Measurements from ENCODE around the gene ADAM10.

DNA sequence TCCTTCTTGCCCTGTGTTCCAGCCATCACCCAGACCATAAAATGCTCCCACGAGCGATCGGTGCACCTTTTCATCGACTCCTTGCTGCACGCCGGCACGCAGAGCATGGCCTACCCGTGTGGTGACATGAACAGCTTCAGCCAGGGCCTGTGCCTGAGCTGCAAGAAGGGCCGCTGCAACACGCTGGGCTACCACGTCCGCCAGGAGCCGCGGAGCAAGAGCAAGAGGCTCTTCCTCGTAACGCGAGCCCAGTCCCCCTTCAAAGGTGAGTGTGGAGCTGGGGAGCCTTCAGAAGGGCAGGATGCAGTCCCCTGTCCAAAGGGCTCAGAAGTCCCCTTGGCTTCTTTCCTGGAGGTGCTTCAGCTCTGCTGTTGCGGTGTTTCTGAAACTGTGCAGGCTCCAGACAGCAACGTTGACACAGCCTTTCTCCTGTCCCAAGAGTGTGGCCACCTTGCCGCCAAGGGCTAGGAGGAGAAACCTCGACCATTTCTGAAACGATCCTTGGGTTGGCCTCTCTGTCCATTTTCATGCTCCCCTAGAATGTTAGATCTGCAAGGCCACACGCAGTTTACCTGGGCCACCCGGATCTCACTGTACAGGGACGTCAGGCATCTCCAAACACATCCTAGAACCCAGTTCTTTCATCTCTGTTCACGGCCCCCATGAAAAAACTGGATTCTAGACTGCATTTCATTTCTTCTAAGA lies 201.0 kb downstream of the ADAM10 start:
- TF ChIP-seq, protein P1, sequence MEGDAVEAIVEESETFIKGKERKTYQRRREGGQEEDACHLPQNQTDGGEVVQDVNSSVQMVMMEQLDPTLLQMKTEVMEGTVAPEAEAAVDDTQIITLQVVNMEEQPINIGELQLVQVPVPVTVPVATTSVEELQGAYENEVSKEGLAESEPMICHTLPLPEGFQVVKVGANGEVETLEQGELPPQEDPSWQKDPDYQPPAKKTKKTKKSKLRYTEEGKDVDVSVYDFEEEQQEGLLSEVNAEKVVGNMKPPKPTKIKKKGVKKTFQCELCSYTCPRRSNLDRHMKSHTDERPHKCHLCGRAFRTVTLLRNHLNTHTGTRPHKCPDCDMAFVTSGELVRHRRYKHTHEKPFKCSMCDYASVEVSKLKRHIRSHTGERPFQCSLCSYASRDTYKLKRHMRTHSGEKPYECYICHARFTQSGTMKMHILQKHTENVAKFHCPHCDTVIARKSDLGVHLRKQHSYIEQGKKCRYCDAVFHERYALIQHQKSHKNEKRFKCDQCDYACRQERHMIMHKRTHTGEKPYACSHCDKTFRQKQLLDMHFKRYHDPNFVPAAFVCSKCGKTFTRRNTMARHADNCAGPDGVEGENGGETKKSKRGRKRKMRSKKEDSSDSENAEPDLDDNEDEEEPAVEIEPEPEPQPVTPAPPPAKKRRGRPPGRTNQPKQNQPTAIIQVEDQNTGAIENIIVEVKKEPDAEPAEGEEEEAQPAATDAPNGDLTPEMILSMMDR (IDR thresholded peaks at IDR 0.05): no peak
- TF ChIP-seq POLR2AphosphoS5 (IDR thresholded peaks at IDR 0.05): no peak

Measured in breast epithelium (tissue), 3 donors.